K562 (cell line): ENCODE data around the gene EHBP1L1. TPM values are rescaled to one million over a fixed set of nuclear protein-coding genes. Genes with fewer than 3 reads are reported as not detected.

Source experiments
- E2F4 ChIP-seq: sonication (generic); formaldehyde crosslinking; IDR thresholded peaks from 2 replicates; pipeline ENCODE4 v1.8.0; 2022; ENCODE audit warnings: mild to moderate bottlenecking, low read depth, missing genetic modification reagents
- EP400 ChIP-seq: fragments of 450-650 bp; IDR thresholded peaks from 2 replicates; pipeline ENCODE4 v1.6.1; 2017; ENCODE audit warnings: antibody characterized with exemption, mild to moderate bottlenecking, moderate library complexity
- ESRRB ChIP-seq: fragments of 250-450 bp; sonication (Bioruptor Pico); IDR thresholded peaks from 2 replicates; pipeline ENCODE4 v1.5.0; 2020; ENCODE audit warnings: mild to moderate bottlenecking, moderate library complexity, borderline replicate concordance
- ETS1 ChIP-seq: conservative IDR thresholded peaks from 2 replicates; pipeline ENCODE4 v1.6.1; 2011; ENCODE audit warnings: low read depth, mild to moderate bottlenecking, low read length; ENCODE audit not compliant: control insufficient read depth
- GATAD2B ChIP-seq: fragments of 450-650 bp; IDR thresholded peaks from 2 replicates; pipeline ENCODE4 v1.6.1; 2017; ENCODE audit warnings: mild to moderate bottlenecking, borderline replicate concordance
- HDAC1 ChIP-seq, 2 experiments: fragments of 450-650 bp; IDR thresholded peaks; 2 replicates each; pipeline ENCODE4 v1.6.1; 2016 to 2017; ENCODE audit warnings: inconsistent platforms in 1 of 2, mild to moderate bottlenecking in 1 of 2, moderate library complexity in 1 of 2
- NEUROD1 ChIP-seq: fragments of 150-350 bp; IDR thresholded peaks from 2 replicates; pipeline ENCODE4 v1.6.1; 2014; ENCODE audit warnings: borderline replicate concordance, low read length, low read depth; ENCODE audit not compliant: partially characterized antibody
- RUNX1 ChIP-seq: sonication (generic); IDR thresholded peaks from 2 replicates; pipeline ENCODE4 v1.6.1; 2016; ENCODE audit warnings: antibody characterized with exemption, low read depth
- TAF9B ChIP-seq: fragments of 450-650 bp; IDR thresholded peaks from 2 replicates; pipeline ENCODE4 v1.6.1; 2018; ENCODE audit warnings: mild to moderate bottlenecking; ENCODE audit not compliant: partially characterized antibody
- TSHZ1 ChIP-seq: fragments of 250-450 bp; sonication (Bioruptor Pico); IDR thresholded peaks from 2 replicates; pipeline ENCODE4 v1.4.0; 2020; ENCODE audit warnings: mild to moderate bottlenecking, moderate library complexity
- ZBTB7A ChIP-seq: IDR thresholded peaks from 2 replicates; pipeline ENCODE4 v1.6.1; 2011; ENCODE audit warnings: low read depth, mild to moderate bottlenecking, low read length, moderate library complexity, borderline replicate concordance; ENCODE audit not compliant: control insufficient read depth
- ZC3H4 ChIP-seq: sonication (generic); formaldehyde crosslinking; IDR thresholded peaks from 2 replicates; pipeline ENCODE4 v1.9.0; 2021; ENCODE audit warnings: missing genetic modification reagents, borderline replicate concordance
- ZNF707 ChIP-seq: fragments of 250-450 bp; sonication (Bioruptor Pico); conservative IDR thresholded peaks from 2 replicates; pipeline ENCODE4 v1.8.0; 2022; ENCODE audit warnings: inconsistent platforms, mild to moderate bottlenecking, moderate library complexity
- polyA plus RNA-seq, 8 experiments: library from polyadenylated mRNA; depleted of rRNA in 4 of 8; stranded (reverse) in 5 of 8; unstranded in 3 of 8; fragments of >200 nt; fragmentation: Nextera tagmentation in 2 of 8; fragmentation: Illumina TruSeq in 1 of 8; extraction: Ambion mirVana in 2 of 8; extraction: Trizol in 1 of 8; gene quantifications; 2 replicates each; pipeline versions ENCODE4 v1.2.1 to v1.2.3, GENCODE V29; 2011 to 2014; ENCODE audit warnings: inconsistent platforms in 1 of 8, missing spikeins in 1 of 8
- total RNA-seq, 7 experiments: library from RNA; depleted of rRNA in 6 of 7; stranded (reverse); fragments of >200 nt in 6 of 7; fragmentation: Illumina TruSeq in 2 of 7; extraction: Trizol in 2 of 7; gene quantifications; 2 replicates each; pipeline versions ENCODE4 v1.2.1 to v1.2.3, GENCODE V29; 2011 to 2021; ENCODE audit warnings: low replicate concordance in 1 of 7
- TF ChIP-seq, protein P1 (sequence below): fragments of 450-650 bp; IDR thresholded peaks from 2 replicates; pipeline ENCODE4 v1.6.1; 2018; ENCODE audit not compliant: partially characterized antibody
- TF ChIP-seq, protein P2 (sequence below): fragments of 200-800 bp; sonication (Bioruptor generic); IDR thresholded peaks from 2 replicates; pipeline ENCODE4 v1.6.1; 2017; ENCODE audit warnings: missing genetic modification characterization, missing compliant biosample characterization

Gene EHBP1L1
- total and polyA plus RNA-seq, 9 of the 15 experiments (the other 6 are each of a cell fraction or from before 2014, with no cell fraction given): 0.03 to 87.1 (median 26.3) TPM

GRCh38 chr11:65546217-65546958 lies 29.5 kb upstream of the EHBP1L1 start (continued):
- TF ChIP-seq, protein P1, sequence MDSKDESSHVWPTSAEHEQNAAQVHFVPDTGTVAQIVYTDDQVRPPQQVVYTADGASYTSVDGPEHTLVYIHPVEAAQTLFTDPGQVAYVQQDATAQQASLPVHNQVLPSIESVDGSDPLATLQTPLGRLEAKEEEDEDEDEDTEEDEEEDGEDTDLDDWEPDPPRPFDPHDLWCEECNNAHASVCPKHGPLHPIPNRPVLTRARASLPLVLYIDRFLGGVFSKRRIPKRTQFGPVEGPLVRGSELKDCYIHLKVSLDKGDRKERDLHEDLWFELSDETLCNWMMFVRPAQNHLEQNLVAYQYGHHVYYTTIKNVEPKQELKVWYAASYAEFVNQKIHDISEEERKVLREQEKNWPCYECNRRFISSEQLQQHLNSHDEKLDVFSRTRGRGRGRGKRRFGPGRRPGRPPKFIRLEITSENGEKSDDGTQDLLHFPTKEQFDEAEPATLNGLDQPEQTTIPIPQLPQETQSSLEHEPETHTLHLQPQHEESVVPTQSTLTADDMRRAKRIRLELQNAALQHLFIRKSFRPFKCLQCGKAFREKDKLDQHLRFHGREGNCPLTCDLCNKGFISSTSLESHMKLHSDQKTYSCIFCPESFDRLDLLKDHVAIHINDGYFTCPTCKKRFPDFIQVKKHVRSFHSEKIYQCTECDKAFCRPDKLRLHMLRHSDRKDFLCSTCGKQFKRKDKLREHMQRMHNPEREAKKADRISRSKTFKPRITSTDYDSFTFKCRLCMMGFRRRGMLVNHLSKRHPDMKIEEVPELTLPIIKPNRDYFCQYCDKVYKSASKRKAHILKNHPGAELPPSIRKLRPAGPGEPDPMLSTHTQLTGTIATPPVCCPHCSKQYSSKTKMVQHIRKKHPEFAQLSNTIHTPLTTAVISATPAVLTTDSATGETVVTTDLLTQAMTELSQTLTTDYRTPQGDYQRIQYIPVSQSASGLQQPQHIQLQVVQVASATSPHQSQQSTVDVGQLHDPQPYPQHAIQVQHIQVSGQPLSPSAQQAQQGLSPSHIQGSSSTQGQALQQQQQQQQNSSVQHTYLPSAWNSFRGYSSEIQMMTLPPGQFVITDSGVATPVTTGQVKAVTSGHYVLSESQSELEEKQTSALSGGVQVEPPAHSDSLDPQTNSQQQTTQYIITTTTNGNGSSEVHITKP: peak; percentile 80
- TF ChIP-seq TAF9B (no peak), ZC3H4 (CRISPR knock-in tag) (no peak), NEUROD1 (peak; percentile 5), TSHZ1 (CRISPR knock-in tag) (no peak), ZBTB7A (peak; percentile 79; the same call in 1 of the 2 replicates), GATAD2B (no peak), HDAC1 (IDR thresholded peaks at IDR 0.05) (peak in 1 of 2 experiments; percentile 38; a peak in 2 of 4 replicates), EP400 (no peak), ZNF707 (CRISPR knock-in tag) (no peak), ETS1 (no peak), RUNX1 (no peak), ESRRB (CRISPR knock-in tag) (no peak), E2F4 (CRISPR knock-in tag) (no peak)
- TF ChIP-seq, protein P2, sequence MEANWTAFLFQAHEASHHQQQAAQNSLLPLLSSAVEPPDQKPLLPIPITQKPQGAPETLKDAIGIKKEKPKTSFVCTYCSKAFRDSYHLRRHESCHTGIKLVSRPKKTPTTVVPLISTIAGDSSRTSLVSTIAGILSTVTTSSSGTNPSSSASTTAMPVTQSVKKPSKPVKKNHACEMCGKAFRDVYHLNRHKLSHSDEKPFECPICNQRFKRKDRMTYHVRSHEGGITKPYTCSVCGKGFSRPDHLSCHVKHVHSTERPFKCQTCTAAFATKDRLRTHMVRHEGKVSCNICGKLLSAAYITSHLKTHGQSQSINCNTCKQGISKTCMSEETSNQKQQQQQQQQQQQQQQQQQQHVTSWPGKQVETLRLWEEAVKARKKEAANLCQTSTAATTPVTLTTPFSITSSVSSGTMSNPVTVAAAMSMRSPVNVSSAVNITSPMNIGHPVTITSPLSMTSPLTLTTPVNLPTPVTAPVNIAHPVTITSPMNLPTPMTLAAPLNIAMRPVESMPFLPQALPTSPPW (CRISPR knock-in tag): peak; percentile 84
